Measurements from ENCODE around the gene PPFIA1.

GRCh38 chr11:70334351-70334995 lies 64.0 kb downstream of the PPFIA1 start:
- TF ChIP-seq CTCF (conservative IDR thresholded peaks at IDR 0.05; ENCODE audit: low read depth, low read length): no peak
- TF ChIP-seq EZH2 (IDR thresholded peaks at IDR 0.05; ENCODE audit: borderline replicate concordance, low read depth, low read length, poor library complexity, severe bottlenecking): no peak

Data from A673 (cell line).